ENCODE measurements around the gene SUMO3.

SUMO3 gene

DNA sequence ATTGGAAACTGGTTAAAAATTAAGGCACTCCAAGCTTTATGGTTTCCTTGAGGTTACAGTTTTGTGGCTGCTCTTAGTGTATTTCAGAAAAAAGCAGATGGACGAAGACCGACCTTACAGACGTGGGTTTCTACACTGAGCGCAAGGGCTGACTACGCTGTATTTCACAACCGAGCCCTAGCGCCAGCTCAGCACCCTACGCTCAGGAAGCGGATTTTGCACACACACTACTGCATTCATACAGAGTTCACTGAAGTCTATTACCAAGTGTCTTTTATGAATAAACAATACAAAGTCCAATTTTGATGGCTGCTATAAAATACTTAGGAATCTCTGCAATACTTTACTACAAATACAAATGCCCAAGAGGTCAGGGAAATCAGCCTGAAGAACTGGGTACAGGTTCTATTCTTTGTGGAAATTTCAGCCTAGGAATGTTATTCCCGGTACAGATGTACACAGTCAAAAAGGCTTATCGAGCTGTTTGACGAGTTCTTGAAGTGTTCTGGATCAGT, 31.8 kb upstream of the SUMO3 start:
- H3K4me2 ChIP-seq (ENCODE audit: low read length) = no peak overlapping the region
- peaks cover 12% of the 10 kb centered on the region for H3K36me3 ChIP-seq (ENCODE audit: control insufficient read depth, low read length)
- no peaks in the 10 kb centered on the region for H3F3A ChIP-seq (ENCODE audit: control insufficient read depth, insufficient read depth)
- TF ChIP-seq, protein P1, sequence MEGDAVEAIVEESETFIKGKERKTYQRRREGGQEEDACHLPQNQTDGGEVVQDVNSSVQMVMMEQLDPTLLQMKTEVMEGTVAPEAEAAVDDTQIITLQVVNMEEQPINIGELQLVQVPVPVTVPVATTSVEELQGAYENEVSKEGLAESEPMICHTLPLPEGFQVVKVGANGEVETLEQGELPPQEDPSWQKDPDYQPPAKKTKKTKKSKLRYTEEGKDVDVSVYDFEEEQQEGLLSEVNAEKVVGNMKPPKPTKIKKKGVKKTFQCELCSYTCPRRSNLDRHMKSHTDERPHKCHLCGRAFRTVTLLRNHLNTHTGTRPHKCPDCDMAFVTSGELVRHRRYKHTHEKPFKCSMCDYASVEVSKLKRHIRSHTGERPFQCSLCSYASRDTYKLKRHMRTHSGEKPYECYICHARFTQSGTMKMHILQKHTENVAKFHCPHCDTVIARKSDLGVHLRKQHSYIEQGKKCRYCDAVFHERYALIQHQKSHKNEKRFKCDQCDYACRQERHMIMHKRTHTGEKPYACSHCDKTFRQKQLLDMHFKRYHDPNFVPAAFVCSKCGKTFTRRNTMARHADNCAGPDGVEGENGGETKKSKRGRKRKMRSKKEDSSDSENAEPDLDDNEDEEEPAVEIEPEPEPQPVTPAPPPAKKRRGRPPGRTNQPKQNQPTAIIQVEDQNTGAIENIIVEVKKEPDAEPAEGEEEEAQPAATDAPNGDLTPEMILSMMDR (IDR thresholded peaks at IDR 0.05; ENCODE audit: low read depth, low read length, poor library complexity, severe bottlenecking) = no peak
- TF ChIP-seq EZH2phosphoT487 (IDR thresholded peaks at IDR 0.05; ENCODE audit: borderline replicate concordance, low read length) = no peak
- H3K4me1 ChIP-seq (ENCODE audit: control insufficient read depth, low read length) = peaks cover 14% of the 10 kb centered on the region
- H3K9me2 ChIP-seq (replicated peaks; ENCODE audit: control insufficient read depth, low read length) = no peaks in the 10 kb centered on the region
- no peaks in the 10 kb centered on the region for H4K20me1 ChIP-seq (ENCODE audit: control insufficient read depth, insufficient read depth, low read depth, low read length)
- peaks cover 13% of the 10 kb centered on the region for H3K27me3 ChIP-seq (ENCODE audit: control insufficient read depth, low read length)
- H3K4me3 ChIP-seq (ENCODE audit: low read length) = no peak overlapping the region
- no peaks in the 10 kb centered on the region for H3K9me3 ChIP-seq (ENCODE audit: control insufficient read depth, insufficient read depth, low read length)
- no peak overlapping the region for H3K27ac ChIP-seq (ENCODE audit: low read depth, low read length)
- H3K79me2 ChIP-seq (ENCODE audit: control insufficient read depth, low read length) = no peaks in the 10 kb centered on the region

DNA sequence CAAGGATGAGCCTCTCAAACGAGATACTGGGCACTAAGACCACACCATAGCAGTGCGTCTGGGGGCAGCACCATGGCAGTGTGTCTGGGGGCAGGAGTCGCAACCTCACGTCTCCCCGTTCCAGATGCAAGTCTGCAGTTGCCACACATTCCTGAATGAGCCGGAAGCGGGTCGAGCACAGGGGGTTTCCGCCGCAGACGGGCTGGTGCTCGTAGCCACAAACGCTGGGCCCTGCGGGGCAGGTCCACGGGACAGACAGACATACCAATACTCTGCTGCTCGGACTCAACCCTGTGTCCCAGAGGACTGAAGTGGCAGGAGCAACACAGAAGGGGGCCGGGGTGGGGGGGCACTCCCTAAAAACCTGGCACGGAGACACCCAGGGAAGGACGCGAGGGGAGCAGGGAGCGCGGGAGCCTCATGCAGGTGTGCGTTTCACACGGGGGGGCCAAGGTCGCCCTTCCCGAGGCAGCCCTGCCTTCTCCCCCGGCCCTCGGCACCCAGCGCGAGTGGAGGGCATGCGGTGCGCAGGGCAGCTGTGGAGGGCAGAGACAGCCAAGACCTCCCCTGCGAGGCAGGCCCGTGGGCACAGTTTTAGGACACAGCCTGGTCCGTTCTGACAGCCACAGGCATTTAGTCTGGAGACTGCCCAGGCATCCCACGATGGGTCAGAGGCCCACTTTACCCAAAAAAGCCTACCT, 31.1 kb upstream of the SUMO3 start:
- Histone ChIP-seq H3K4me3 (ENCODE audit: low read length) (no peak overlapping the region), H3K4me1 (ENCODE audit: control insufficient read depth, low read length) (peaks cover 14% of the 10 kb centered on the region), H3K9me2 (replicated peaks; ENCODE audit: control insufficient read depth, low read length) (no peaks in the 10 kb centered on the region), H3F3A (ENCODE audit: control insufficient read depth, insufficient read depth) (no peaks in the 10 kb centered on the region), H3K79me2 (ENCODE audit: control insufficient read depth, low read length) (no peaks in the 10 kb centered on the region), H3K9me3 (ENCODE audit: control insufficient read depth, insufficient read depth, low read length) (no peaks in the 10 kb centered on the region), H3K4me2 (ENCODE audit: low read length) (no peak overlapping the region), H3K27me3 (ENCODE audit: control insufficient read depth, low read length) (peaks cover 13% of the 10 kb centered on the region), H3K36me3 (ENCODE audit: control insufficient read depth, low read length) (peaks cover 11% of the 10 kb centered on the region), H3K27ac (ENCODE audit: low read depth, low read length) (no peak overlapping the region), H4K20me1 (ENCODE audit: control insufficient read depth, insufficient read depth, low read depth, low read length) (no peaks in the 10 kb centered on the region)
- TF ChIP-seq, protein P1 (IDR thresholded peaks at IDR 0.05; ENCODE audit: low read depth, low read length, poor library complexity, severe bottlenecking) = no peak
- no peak for TF ChIP-seq EZH2phosphoT487 (IDR thresholded peaks at IDR 0.05; ENCODE audit: borderline replicate concordance, low read length)

DNA sequence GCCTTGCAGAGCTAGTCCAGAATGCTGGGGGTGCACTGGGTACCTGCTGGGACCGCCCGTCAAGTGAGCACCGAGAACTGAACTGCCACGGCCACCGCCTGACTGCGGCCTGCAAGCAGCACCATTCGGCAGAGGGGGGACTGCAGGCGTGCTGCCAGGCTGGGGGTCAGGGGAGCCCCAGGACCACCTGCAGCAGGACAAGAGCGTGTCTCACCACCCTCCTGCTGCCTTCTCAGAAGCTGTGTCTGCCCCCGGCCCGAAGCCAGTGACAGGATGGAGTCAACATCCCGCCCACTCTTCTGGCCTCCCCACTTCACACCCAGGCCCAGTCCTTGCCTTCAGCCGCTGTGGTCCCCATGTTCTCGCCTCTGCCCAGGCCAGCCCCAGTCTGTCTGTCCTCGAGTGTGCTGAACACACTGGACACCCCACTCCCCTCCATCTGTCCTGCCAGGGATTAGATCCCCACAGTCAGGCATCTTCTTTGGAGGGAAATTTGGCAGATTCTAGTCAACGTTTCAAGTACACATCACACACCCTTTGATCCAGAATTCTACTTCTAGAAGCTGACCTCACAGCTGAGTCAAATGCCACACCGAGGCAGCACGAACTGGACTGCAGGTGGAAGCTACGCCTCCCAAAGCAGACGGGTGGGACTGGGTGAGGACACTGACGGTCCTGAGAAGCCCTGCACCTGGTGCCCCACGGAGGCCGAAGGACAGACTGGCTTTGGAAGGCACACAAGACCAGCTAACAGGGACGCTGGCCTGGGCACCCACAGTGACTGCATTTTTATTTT, 29.6 kb upstream of the SUMO3 start:
- Histone ChIP-seq H3K36me3 (ENCODE audit: control insufficient read depth, low read length) (peaks cover 11% of the 10 kb centered on the region), H3K27ac (ENCODE audit: low read depth, low read length) (no peak overlapping the region), H3K9me3 (ENCODE audit: control insufficient read depth, insufficient read depth, low read length) (no peaks in the 10 kb centered on the region), H3K4me1 (ENCODE audit: control insufficient read depth, low read length) (peaks cover 14% of the 10 kb centered on the region), H3K9me2 (replicated peaks; ENCODE audit: control insufficient read depth, low read length) (no peaks in the 10 kb centered on the region), H3K79me2 (ENCODE audit: control insufficient read depth, low read length) (no peaks in the 10 kb centered on the region), H3K4me3 (ENCODE audit: low read length) (no peak overlapping the region), H3K4me2 (ENCODE audit: low read length) (no peak overlapping the region), H4K20me1 (ENCODE audit: control insufficient read depth, insufficient read depth, low read depth, low read length) (no peaks in the 10 kb centered on the region), H3K27me3 (ENCODE audit: control insufficient read depth, low read length) (peaks cover 13% of the 10 kb centered on the region), H3F3A (ENCODE audit: control insufficient read depth, insufficient read depth) (no peaks in the 10 kb centered on the region)
- TF ChIP-seq, protein P1 (IDR thresholded peaks at IDR 0.05; ENCODE audit: low read depth, low read length, poor library complexity, severe bottlenecking) = no peak
- no peak for TF ChIP-seq EZH2phosphoT487 (IDR thresholded peaks at IDR 0.05; ENCODE audit: borderline replicate concordance, low read length)

Measured in DOHH2 (cell line).